Loucy (cell line): ENCODE data around the gene KXD1.

Experiments used
- H2AFZ ChIP-seq: fragments of 200-600 bp; sonication (generic); 2 replicates; pipeline ENCODE4 v1.6.0; 2016; ENCODE audit warnings: antibody characterized with exemption, mild to moderate bottlenecking, low read length, moderate library complexity
- H3F3A ChIP-seq: fragments of 200-600 bp; 2 replicates; pipeline ENCODE4 v1.6.0; 2016; ENCODE audit warnings: antibody characterized with exemption, low read depth, mild to moderate bottlenecking
- H3K27me3 ChIP-seq: fragments of 200-600 bp; sonication (generic); 2 replicates; pipeline ENCODE4 v1.6.1; 2014; ENCODE audit warnings: low read length, mild to moderate bottlenecking; ENCODE audit not compliant: insufficient read depth, poor library complexity, severe bottlenecking
- H3K36me3 ChIP-seq: fragments of 200-600 bp; sonication (generic); 2 replicates; pipeline ENCODE4 v1.6.1; 2016; ENCODE audit warnings: low read length; ENCODE audit not compliant: insufficient read depth
- H3K4me1 ChIP-seq: fragments of 200-600 bp; sonication (generic); 2 replicates; pipeline ENCODE4 v1.5.1; 2014; ENCODE audit warnings: low read length, mild to moderate bottlenecking; ENCODE audit not compliant: insufficient read depth, poor library complexity, severe bottlenecking
- H3K4me2 ChIP-seq: fragments of 200-600 bp; sonication (generic); 2 replicates; pipeline ENCODE4 v1.6.0; 2014; ENCODE audit warnings: antibody characterized with exemption, low read length, low read depth, mild to moderate bottlenecking; ENCODE audit not compliant: poor library complexity, severe bottlenecking
- H3K4me3 ChIP-seq: fragments of 200-600 bp; sonication (generic); 2 replicates; pipeline ENCODE4 v1.5.1; 2014; ENCODE audit warnings: low read length, mild to moderate bottlenecking, mixed read lengths; ENCODE audit not compliant: poor library complexity, severe bottlenecking
- H3K79me2 ChIP-seq: fragments of 200-600 bp; sonication (generic); 2 replicates; pipeline ENCODE4 v1.6.1; 2014; ENCODE audit warnings: low read length; ENCODE audit not compliant: insufficient read depth
- H3K9ac ChIP-seq: fragments of 200-600 bp; sonication (generic); 2 replicates; pipeline ENCODE4 v1.6.0; 2014; ENCODE audit warnings: mild to moderate bottlenecking, low read depth, low read length, moderate library complexity; ENCODE audit not compliant: poor library complexity, severe bottlenecking
- H3K9me2 ChIP-seq: fragments of 200-600 bp; sonication (generic); replicated peaks from 2 replicates; pipeline ENCODE4 v1.6.1; 2016; ENCODE audit warnings: low read depth, low read length, mixed read lengths
- H3K9me3 ChIP-seq: fragments of 200-600 bp; sonication (generic); 2 replicates; pipeline ENCODE4 v1.6.1; 2014; ENCODE audit warnings: mild to moderate bottlenecking, antibody characterized with exemption, low read length, low read depth; ENCODE audit not compliant: insufficient read depth
- H4K20me1 ChIP-seq: fragments of 200-600 bp; sonication (generic); 2 replicates; pipeline ENCODE4 v1.6.0; 2014; ENCODE audit warnings: antibody characterized with exemption, low read length, mild to moderate bottlenecking; ENCODE audit not compliant: insufficient read depth, poor library complexity, severe bottlenecking
- EZH2phosphoT487 ChIP-seq: fragments of 200-600 bp; IDR thresholded peaks from 2 replicates; pipeline ENCODE4 v1.6.1; 2018; ENCODE audit warnings: antibody characterized with exemption, mild to moderate bottlenecking, moderate library complexity, borderline replicate concordance
- TF ChIP-seq, protein P1 (sequence below): fragments of 200-600 bp; sonication (generic); conservative IDR thresholded peaks from 2 replicates; pipeline ENCODE4 v1.5.1; 2014; ENCODE audit warnings: mild to moderate bottlenecking, antibody characterized with exemption, low read length

KXD1 gene

DNA sequence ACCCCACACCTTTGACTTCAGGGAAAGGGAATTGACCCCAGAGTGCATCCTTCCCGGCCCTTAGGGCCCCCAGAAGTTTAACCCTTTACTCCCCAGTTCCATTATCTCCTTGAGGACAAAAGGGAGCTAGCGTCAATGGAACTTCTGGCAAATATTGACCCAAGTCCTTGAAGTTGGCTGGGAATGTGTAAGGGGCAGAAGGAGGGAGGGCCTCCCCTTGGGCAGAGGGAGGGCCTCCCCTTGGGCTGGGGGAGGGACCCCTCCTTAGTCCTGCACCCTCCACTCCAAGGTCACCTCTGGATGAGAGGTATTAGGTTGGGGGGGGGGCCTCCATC is 52.0 kb downstream of the KXD1 start:
- Histone ChIP-seq H3K36me3 (no peaks in the 10 kb centered on the region), H3K9ac (no peak overlapping the region), H3K4me2 (no peak overlapping the region), H3F3A (no peaks in the 10 kb centered on the region), H3K4me3 (no peak overlapping the region), H4K20me1 (no peaks in the 10 kb centered on the region), H3K9me2 (no peaks in the 10 kb centered on the region), H3K9me3 (no peaks in the 10 kb centered on the region), H3K27me3 (no peaks in the 10 kb centered on the region), H2AFZ (no peak overlapping the region), H3K4me1 (no peaks in the 10 kb centered on the region), H3K79me2 (no peaks in the 10 kb centered on the region)
- TF ChIP-seq, protein P1, sequence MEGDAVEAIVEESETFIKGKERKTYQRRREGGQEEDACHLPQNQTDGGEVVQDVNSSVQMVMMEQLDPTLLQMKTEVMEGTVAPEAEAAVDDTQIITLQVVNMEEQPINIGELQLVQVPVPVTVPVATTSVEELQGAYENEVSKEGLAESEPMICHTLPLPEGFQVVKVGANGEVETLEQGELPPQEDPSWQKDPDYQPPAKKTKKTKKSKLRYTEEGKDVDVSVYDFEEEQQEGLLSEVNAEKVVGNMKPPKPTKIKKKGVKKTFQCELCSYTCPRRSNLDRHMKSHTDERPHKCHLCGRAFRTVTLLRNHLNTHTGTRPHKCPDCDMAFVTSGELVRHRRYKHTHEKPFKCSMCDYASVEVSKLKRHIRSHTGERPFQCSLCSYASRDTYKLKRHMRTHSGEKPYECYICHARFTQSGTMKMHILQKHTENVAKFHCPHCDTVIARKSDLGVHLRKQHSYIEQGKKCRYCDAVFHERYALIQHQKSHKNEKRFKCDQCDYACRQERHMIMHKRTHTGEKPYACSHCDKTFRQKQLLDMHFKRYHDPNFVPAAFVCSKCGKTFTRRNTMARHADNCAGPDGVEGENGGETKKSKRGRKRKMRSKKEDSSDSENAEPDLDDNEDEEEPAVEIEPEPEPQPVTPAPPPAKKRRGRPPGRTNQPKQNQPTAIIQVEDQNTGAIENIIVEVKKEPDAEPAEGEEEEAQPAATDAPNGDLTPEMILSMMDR: no peak
- TF ChIP-seq EZH2phosphoT487: no peak

DNA sequence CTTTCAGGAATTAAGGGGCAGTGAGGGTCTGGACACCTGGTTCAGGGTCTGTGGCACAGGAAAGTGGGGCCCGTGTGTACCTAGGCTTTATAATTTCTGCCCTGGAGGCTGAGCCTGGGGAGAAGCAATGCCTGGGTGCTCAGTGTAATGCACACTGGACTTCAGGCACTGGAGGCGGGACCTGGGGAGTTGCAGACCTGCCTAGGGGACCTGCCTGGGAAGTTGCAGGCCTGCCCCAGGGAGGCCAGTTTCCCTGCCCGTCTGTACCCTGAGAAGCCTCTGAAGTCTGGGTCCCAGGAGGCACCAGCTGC is 52.5 kb downstream of the KXD1 start:
- H2AFZ ChIP-seq: no peak overlapping the region
- no peaks in the 10 kb centered on the region for H3K27me3 ChIP-seq
- H3K9me3 ChIP-seq: no peaks in the 10 kb centered on the region
- H3K9me2 ChIP-seq: no peaks in the 10 kb centered on the region
- no peak for TF ChIP-seq EZH2phosphoT487
- TF ChIP-seq, protein P1: no peak
- no peaks in the 10 kb centered on the region for H3K79me2 ChIP-seq
- no peak overlapping the region for H3K4me2 ChIP-seq
- no peaks in the 10 kb centered on the region for H3K36me3 ChIP-seq
- H3K4me3 ChIP-seq: no peak overlapping the region
- H3F3A ChIP-seq: no peaks in the 10 kb centered on the region
- no peaks in the 10 kb centered on the region for H3K4me1 ChIP-seq
- H3K9ac ChIP-seq: no peak overlapping the region
- H4K20me1 ChIP-seq: no peaks in the 10 kb centered on the region

DNA sequence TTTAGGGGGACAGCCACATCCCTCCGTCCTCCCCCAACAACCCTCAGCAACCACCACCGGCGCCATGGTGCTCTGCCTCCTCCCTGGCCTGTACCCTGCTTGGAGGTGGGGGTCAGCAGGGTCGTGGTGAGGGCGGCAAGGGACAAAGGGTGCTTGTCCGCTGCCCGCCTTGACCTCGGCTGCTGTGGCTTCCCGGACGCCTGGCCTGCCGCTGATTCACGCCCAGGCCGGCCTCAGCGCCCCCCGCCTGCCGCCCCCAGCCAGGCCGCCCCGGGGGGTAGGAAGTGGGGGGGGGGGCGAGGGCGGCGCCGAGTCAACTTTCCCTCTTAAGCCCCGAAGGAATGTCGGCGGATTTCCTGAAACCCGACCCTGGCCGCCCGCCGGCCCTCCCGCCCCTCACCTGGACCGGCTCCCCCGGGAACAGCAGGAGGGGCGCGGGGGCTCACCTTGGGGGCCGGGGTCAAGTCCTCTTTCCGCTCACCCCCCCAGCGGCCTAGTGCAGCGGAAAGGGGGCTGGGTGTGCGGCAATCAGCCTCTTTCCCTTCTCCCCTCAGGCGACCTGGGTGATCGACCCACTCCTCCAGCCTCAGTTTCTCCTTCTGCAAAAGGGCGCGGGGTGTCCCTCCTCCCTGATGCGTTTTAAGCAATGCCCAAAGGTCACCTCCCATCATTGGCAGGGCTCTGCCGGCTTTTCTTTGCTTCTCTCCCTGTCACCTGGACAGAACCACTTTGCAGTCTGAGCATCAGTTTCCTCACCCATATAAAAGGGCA is 53.1 kb downstream of the KXD1 start:
- Histone ChIP-seq H3K4me3 (no peak overlapping the region), H2AFZ (no peak overlapping the region)
- TF ChIP-seq EZH2phosphoT487: no peak
- TF ChIP-seq, protein P1: no peak

More for the DNA sequence above, 53.1 kb downstream of the KXD1 start:
- Histone ChIP-seq H3K4me2 (no peak overlapping the region), H4K20me1 (no peaks in the 10 kb centered on the region), H3F3A (no peaks in the 10 kb centered on the region), H3K36me3 (no peaks in the 10 kb centered on the region), H3K9me2 (no peaks in the 10 kb centered on the region), H3K27me3 (no peaks in the 10 kb centered on the region), H3K4me1 (no peaks in the 10 kb centered on the region), H3K9ac (no peak overlapping the region), H3K9me3 (no peaks in the 10 kb centered on the region), H3K79me2 (no peaks in the 10 kb centered on the region)
